ENCODE data around the gene ARPC4. TPM values are rescaled to one million over a fixed set of nuclear protein-coding genes. Genes with fewer than 3 reads are reported as not detected.

ARPC4 gene
- total RNA-seq, 1 donor, result 304 TPM

- no peak for DNase-seq (ENCODE audit: low read depth)
- no peak overlapping the region for H3K4me3 ChIP-seq (ENCODE audit: low read depth, low read length)
- TF ChIP-seq CTCF (IDR thresholded peaks at IDR 0.05; ENCODE audit: insufficient read depth, low read depth, low read length), result no peak
Observed at GRCh38 chr3:9806688-9807589, 14.1 kb downstream of the ARPC4 start.

GRCh38 chr3:9807981-9808344 lies 15.1 kb downstream of the ARPC4 start:
- TF ChIP-seq CTCF (IDR thresholded peaks at IDR 0.05; ENCODE audit: insufficient read depth, low read depth, low read length), result no peak
- H3K4me3 ChIP-seq (ENCODE audit: low read depth, low read length), result no peak overlapping the region
- no peak for DNase-seq (ENCODE audit: low read depth)

- peak; percentile 28 for TF ChIP-seq CTCF (IDR thresholded peaks at IDR 0.05; ENCODE audit: insufficient read depth, low read depth, low read length)
- no peak for DNase-seq (ENCODE audit: low read depth)
- no peak overlapping the region for H3K4me3 ChIP-seq (ENCODE audit: low read depth, low read length)
Observed at GRCh38 chr3:9808345-9809037, 15.6 kb downstream of the ARPC4 start.

- no peak for DNase-seq (ENCODE audit: low read depth)
- TF ChIP-seq CTCF (IDR thresholded peaks at IDR 0.05; ENCODE audit: insufficient read depth, low read depth, low read length), result no peak
- H3K4me3 ChIP-seq (ENCODE audit: low read depth, low read length), result peak overlapping the region; percentile 61
Observed at GRCh38 chr3:9809239-9809614, 16.3 kb downstream of the ARPC4 start.

GRCh38 chr3:9809615-9810432 lies 16.9 kb downstream of the ARPC4 start, which contains the start of gene TTLL3:
Gene TTLL3, plus strand, starts transcription at chr3:9810262. Its CDS starts 400 bp downstream, at chr3:9810662.
- DNase-seq (ENCODE audit: low read depth), result peak; percentile 55
- peak within 1 kb of the TSS; percentile 61 for H3K4me3 ChIP-seq (ENCODE audit: low read depth, low read length)
- TF ChIP-seq CTCF (IDR thresholded peaks at IDR 0.05; ENCODE audit: insufficient read depth, low read depth, low read length), result no peak

GRCh38 chr3:9810433-9810770 lies 17.5 kb downstream of the ARPC4 start:
- DNase-seq (ENCODE audit: low read depth), result no peak
- TF ChIP-seq CTCF (IDR thresholded peaks at IDR 0.05; ENCODE audit: insufficient read depth, low read depth, low read length), result no peak
- H3K4me3 ChIP-seq (ENCODE audit: low read depth, low read length), result peak overlapping the region; percentile 61
